Activated CD4-positive, alpha-beta T cell treated with anti-CD3 and anti-CD28 coated beads, Interleukin-2, amount 50 U/mL, for 4 hours (primary cell): ENCODE results near the gene ABTB2.

Experiments
- DNase-seq, 2 experiments: peaks; one replicate each; pipeline ENCODE4 v3.0.0-alpha.2; 2020

ABTB2 gene

GRCh38 chr11:34359548-34359891 lies 1.7 kb upstream of the ABTB2 start:
- no peak for DNase-seq

GRCh38 chr11:34358728-34359547 lies 1.1 kb upstream of the ABTB2 start:
- peak; percentile 69 to 74 for DNase-seq

- DNase-seq, result no peak
These were observed 483 bp upstream of the ABTB2 start for GRCh38 chr11:34358258-34358727.

GRCh38 chr11:34356913-34357700 lies 703 bp downstream of the ABTB2 start:
- DNase-seq, result peak; percentile 29 to 36

- no peak for DNase-seq
These were observed 1.3 kb downstream of the ABTB2 start for GRCh38 chr11:34356576-34356912.

- no peak for DNase-seq
These were observed 1.7 kb downstream of the ABTB2 start for GRCh38 chr11:34356130-34356529.

DNA sequence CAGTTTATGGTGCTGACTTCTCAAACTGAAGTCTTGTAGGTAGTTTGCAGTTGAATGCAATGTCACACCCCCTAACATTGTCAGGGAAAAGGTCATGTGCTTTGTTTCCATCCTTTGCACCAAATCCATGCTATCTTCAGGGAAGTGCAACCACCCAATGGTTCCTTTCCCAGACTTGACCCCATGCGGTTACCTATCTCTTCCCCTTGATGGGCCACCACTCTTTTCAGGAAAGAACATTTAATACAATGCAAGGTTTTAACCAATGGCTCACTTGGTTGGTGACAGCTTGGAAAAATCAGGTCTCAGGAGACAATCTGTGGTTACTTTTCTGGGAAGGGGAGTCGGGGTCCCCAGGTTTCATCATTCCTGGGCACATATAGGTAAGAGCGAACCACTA lies 2.1 kb downstream of the ABTB2 start:
- DNase-seq, result no peak

GRCh38 chr11:34354782-34355181 lies 3.0 kb downstream of the ABTB2 start:
- DNase-seq, result no peak

GRCh38 chr11:34353881-34354280 lies 3.9 kb downstream of the ABTB2 start:
- no peak for DNase-seq

- DNase-seq, result no peak
These were observed 5.9 kb downstream of the ABTB2 start for GRCh38 chr11:34351687-34352469.

- no peak for DNase-seq
These were observed 6.8 kb downstream of the ABTB2 start for GRCh38 chr11:34351051-34351450.

DNA sequence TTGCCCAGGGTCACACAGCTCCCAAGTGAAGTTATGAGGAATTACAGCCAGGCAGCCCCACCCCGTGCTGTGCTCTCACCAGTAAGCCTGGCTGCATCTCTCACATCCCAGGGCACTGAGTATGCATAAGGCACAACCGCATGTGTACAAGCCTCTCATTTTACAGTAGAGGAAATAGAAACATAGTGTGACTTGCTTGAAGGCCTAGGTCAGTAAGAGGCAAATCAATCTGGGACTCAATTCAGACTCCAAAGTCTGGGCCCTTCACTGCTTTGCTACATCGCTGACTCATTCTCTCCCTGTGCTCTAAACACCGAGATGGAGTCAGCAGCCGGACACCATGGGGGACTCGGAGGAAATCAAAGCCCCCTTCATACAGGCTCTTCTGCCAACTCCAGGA lies 7.9 kb downstream of the ABTB2 start:
- DNase-seq, result no peak

DNA sequence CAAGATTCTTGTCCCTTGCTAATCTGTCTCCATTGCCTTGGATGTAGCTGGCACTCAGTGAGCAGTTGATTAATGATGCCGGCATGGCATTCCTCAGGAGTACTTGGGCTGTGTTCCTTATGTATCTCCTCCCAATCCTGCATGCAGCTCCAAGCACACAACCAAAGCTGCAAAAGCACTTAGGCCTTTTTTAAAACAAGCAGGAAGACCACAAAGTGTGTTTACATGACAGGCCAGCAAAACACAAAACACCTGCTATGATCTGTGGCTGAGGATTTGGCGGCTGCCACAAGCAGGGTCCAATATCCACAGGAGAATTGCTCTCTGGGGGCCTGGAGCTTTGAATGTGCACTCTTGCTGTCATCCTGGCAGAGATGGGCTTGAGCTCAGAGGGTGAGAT lies 8.9 kb downstream of the ABTB2 start:
- no peak for DNase-seq

DNA sequence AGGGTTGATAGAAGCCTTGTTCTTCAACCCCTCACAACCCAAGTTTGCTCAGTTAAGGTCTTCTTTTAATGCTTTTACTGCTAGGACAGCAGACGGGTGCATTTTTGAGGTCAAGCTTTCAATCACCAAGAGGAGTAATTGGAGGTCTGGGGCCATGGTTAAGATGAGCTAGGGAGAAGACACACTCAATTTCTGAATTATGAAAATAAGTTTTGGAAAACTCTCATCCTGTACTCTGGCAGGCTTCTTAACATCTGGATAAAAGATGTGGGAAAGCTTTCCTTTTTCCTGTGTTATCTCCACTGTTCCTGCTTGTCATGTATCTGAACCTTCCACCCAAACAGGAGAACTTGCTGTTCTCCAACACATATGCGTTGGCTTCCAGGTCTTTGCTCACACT lies 9.7 kb downstream of the ABTB2 start:
- no peak for DNase-seq

GRCh38 chr11:34346551-34346950 lies 11.3 kb downstream of the ABTB2 start:
- DNase-seq, result no peak

DNA sequence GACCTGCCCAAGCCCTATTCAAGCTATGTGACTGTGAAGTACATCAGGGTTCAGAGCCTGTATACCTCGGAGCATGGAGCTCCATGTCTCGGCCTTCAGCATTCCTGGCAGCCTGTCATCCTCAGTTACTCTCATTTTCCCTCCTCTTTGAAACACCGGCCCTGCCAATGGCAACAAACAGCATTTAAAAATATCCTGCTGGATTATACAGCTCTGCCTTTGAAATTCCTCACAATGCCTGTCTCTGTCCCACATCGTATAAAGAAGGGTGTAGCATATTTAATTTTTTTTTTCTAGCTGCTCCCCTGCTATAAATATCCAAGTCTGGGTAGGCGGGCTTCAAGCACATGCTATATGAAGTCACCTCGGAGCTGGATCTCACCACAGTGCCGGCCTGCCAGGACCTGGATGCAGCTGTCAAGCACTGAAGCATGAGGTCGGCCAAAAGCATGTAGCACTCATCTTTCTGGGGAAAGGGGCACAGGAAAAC lies 11.8 kb downstream of the ABTB2 start:
- no peak for DNase-seq

- DNase-seq, result no peak
These were observed 12.3 kb downstream of the ABTB2 start for GRCh38 chr11:34345540-34345876.

GRCh38 chr11:34344768-34345539 lies 12.9 kb downstream of the ABTB2 start:
- DNase-seq, result no peak

DNA sequence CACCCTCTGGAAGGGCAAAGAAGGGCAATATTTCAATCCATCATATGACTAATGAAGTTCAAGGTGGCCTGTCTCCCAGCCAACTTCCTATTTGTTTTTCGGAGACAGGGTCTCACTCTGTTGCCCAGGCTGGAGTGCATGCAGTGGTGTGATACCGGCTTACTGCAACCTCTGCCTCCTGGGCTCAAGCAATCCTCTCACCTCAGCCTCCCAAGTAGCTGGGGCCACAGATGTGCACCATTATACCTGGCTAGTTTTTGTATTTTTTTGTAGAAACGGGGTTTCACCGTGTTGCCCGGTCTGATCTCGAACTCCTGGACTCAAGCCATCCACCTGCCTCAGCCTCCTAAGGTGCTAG lies 13.4 kb downstream of the ABTB2 start:
- DNase-seq, result no peak

GRCh38 chr11:34343686-34344085 lies 14.1 kb downstream of the ABTB2 start:
- no peak for DNase-seq

GRCh38 chr11:34343153-34343552 lies 14.7 kb downstream of the ABTB2 start:
- DNase-seq, result no peak

DNA sequence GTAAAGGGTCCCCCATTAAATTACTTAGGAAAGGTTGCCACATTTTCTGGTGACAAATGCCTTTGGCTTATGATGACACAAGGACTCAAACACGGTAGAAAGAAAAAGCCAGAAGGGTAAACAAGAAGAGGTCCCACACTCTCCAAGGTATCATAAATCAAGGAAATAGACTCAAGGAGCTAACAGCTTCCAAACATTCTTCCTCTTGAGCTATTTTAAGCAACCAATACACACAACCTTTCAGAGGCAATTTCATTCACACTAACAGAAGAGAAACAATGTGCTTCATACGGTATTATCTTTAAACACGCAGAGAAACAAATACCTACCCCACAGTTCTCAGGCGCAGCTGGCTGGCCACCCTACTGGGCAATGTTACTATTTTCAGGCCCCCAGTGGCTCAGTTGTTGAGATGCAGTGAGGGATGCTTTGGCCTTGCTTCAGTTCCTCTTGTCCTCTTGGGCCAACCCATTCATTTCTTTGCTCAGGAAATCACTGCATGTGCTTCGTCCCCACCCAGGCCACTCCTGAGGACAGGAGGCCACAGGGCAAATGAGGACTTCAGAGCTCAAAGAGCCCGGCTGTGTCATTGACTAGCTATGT lies 15.8 kb downstream of the ABTB2 start:
- no peak for DNase-seq
